GM19324 (cell line): ENCODE data around the gene BASP1.
"Not testable (repeated sequence)": the region's sequence is repeated elsewhere in the genome, so short reads cannot be mapped to it uniquely, and the experiment has no call there.

Source experiments
- ATAC-seq: cut with Tn5 transposase; IDR thresholded peaks from one replicate; pipeline ENCODE4 v1.9.1; 2021; ENCODE audit warnings: mild to moderate bottlenecking, moderate library complexity; ENCODE audit not compliant: unreplicated experiment, low FRiP score

Gene BASP1

DNA sequence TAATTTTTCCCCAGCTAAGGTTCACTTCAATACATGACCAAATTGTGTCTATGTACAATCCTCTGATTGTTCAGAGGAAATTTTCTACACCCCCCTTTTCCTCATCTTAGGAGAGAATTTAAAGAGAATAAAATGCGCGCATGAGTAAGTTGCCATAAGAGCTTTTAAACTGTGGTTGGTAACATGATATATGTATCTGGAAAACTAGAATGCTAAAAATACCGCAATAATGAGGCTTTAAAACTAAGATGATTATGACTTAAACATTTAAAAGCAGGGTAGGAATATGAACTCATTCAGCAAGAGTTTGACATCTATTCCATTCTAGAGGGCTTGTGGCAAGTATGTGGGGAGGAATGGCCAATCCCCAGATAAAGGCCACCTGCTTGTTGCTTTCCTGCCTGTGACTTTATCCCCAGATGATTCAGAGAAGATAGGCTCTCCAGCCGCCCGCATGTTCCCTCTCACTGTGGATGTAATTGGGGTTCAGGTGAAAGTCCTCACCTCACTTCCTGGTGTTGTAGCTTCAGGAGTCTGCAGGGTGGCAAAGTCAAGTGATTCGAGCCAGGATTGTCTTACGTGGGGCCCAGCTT, 26.5 kb upstream of the BASP1 start:
- no peak for ATAC-seq

GRCh38 chr5:17191574-17191973, 25.9 kb upstream of the BASP1 start:
- ATAC-seq, result not testable (repeated sequence)

- ATAC-seq, result no peak
These were observed 25.2 kb upstream of the BASP1 start for GRCh38 chr5:17192191-17192590.

GRCh38 chr5:17196024-17196423, 21.4 kb upstream of the BASP1 start:
- ATAC-seq, result no peak

GRCh38 chr5:17196697-17197096, 20.7 kb upstream of the BASP1 start:
- no peak for ATAC-seq

- ATAC-seq, result no peak
These were observed 13.9 kb upstream of the BASP1 start for GRCh38 chr5:17203329-17204132.

DNA sequence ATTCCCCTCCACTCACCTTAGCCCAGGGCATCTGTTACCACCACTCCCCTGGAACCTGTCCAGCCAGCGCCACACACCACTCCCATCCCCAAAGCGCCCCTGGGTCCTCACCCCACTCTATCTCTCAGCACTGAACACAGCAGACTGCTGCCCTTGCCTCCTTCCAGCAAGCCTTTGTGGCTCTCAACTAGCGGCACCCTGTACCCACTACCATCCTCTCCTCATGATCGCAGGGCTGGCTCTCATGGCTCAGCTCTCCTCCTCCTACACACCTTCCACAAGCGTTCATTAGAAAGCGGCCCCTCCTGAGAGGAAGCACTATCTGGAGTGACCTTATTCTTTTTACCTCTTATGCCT, 13.3 kb upstream of the BASP1 start:
- no peak for ATAC-seq

DNA sequence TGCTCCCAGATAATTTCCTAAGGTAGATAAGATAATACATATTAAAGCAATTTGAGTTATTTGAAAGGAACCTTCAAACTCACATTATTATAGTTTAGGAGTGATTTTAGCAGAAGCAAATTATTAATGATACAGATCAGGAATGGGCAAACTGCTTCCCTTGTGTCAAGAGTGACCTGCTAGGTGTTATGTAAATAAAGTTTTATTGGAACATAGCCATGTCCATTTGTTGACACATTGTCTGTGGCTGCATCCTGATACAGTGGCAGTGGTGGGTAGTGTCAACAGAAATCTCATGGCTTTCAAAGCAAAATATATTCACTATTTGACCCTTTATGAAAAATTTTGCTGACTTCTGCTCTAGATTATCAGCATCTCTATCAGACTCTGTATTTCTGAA, 11.4 kb upstream of the BASP1 start:
- ATAC-seq, result no peak

DNA sequence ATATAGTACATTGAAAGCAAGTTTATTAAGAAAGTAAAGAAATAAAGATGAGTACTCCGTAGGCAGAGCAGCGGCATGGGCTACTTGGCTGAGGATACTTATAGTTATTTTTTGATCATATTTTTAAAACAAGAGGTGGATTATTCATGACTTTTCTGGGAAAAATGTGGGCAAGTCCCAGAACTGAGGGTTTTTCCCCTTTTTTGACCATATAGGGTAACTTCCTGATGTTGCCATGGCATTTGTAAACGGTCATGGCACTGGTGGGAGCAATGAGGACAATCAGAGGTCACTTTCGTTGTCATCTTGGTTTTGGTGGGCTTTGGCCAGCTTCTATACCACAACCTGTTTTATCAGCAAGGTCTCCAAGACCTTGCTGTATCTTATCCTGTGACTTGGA, 5.2 kb upstream of the BASP1 start:
- no peak for ATAC-seq

DNA sequence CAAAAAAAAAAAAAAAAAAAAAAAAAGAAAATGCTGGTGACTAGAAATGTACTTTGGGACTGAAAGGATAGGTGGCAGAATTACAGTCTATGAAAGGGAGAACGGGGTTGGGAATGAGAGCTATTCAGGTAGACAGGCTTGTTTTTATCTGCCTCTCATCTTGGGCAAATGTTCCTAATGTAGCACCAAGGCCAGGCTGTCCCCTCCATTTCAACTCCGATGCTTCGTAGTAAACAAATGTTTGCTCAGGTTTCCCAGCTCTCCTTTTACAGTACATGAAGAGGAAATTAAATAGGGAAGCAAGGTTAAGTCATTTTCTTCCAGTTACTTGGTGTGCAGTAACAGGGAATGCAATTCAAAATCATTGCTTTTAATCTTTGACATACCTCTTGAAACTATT, 4.4 kb upstream of the BASP1 start:
- no peak for ATAC-seq

- no peak for ATAC-seq
These were observed 3.5 kb upstream of the BASP1 start for GRCh38 chr5:17213938-17214337.

DNA sequence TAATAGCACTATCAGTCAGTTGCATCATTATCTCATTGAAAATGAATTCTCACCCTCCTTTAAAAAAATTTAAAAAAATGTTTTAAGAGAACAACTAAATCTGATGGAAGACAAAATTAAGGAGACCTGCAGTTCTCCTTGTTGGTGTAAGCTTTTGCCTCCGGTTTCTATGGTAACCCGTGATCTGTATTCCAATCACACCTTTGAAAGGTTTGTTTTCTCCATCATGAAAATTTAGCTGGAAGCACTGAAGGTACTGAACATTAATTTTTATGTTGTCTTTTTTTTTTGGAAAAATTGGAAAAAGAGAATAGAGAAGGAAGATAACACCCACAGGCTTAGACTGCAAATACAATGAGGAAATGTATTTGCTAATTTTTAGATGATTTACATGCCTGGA, 2.5 kb upstream of the BASP1 start:
- no peak for ATAC-seq

GRCh38 chr5:17215361-17215760, 2.1 kb upstream of the BASP1 start:
- ATAC-seq, result no peak

DNA sequence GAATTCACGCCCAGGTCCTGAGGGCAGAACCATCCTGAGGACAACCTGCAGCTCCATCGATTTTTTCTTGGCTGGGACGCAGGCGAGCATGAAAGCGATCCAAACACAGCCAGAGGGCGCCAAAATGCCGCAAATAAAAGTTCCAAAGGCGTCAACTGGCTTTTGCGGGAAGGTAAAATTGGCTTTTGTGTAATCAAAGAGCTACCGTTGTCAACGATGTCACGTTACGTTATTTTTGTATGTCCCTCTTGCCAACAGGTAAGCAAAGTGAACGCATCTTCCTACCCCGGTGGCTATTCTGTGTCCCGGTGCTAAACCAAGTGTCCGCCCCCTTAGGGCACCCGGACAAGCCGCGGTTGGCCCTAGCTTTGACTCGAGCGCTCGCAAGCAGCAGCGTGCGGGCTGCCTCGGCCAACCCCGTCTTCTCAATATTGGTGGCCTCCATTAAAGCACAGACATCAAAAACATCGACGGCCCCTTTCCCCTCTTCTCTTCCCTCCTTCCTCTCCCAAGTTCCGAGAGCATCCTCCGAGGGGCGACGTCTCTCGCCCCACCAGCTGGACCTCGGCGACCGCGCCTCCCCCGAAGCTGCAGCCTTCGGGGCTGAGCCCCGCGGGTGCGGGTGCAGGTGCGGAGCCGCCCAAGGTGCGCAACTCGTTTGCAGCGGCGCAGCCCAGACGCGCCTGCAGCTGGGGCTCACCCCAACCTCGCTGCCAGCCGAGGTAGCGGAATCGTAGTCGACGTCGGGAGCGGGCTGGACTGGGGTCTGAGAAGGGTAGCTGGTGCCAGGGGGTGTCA, 1.1 kb upstream of the BASP1 start:
- ATAC-seq, result peak; percentile 50

DNA sequence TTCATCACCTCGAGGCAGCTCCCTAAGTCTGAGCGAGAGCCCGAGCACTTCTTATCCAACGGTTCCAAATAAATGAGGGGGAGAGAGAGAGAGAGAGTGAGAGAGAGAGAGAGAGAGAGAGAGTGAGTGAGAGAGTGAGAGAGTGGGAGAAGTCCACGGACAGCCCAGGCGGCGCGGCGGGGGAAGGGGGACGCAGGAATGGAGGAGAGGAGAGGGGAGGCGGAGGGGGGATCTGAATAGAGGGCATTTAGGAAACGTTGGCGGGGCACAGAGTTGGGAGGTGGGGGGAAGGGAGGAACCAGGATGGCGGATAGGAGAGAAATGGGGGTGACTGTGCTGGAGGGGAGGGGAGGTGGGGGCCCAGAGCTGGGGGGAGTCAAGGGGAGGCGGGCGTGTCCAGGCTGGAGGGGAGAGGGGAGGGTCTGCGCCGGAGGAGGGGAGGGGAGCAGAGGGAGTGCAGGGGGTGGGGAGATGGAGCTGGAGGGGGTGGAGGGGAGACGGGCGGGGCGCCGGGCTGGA, 398 bp upstream of the BASP1 start:
- no peak for ATAC-seq

GRCh38 chr5:17218353-17219005, 1.0 kb downstream of the BASP1 start:
- ATAC-seq, result peak; percentile 42

- peak; percentile 14 for ATAC-seq
These were observed 1.6 kb downstream of the BASP1 start for GRCh38 chr5:17219006-17219422.

GRCh38 chr5:17219469-17219868, 2.0 kb downstream of the BASP1 start:
- ATAC-seq, result no peak

DNA sequence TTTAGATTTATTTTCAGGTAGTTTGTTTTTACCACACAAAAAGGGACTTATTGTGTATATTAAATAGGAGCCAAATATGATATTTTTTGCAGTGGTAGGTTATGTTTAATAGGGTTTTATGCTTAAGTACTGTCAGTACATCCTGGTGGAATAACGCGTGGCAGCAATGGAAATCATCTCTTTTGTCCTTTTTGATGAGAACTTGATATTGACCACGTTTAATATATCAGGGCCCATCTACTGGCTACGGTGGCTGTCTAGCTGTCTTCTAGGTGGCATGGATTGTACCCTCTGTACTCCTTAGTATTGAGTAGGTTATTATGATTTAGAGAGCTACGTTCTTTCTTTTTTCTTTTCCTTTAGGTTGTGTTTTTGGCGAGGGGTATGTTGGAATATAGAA, 2.6 kb downstream of the BASP1 start:
- no peak for ATAC-seq

DNA sequence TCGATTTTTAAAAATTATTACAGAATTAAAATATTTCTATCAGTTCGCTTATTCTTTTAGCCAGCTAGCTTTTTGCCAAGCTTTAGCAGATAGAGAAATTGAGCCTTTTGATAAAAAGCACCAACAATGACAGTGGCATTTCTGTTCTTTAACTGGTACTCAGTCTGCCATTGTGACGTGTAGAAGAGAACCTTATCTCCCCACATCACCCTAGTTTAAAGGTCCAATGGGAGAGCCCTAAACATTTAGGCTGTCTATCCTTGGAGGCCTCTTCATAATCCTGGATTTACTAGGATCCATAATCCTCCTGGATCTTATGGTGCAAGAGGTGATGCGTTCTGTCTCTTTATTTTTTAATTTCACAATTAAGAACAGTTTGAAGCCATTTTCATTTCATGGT, 3.0 kb downstream of the BASP1 start:
- no peak for ATAC-seq
